HG03095 (cell line): Measurements from ENCODE around the gene CCNK.

ENCODE experiments used
- ATAC-seq: cut with Tn5 transposase; IDR thresholded peaks from one replicate; pipeline ENCODE4 v1.9.1; 2021; ENCODE audit warnings: moderate library complexity; ENCODE audit not compliant: unreplicated experiment

The CCNK gene

GRCh38 chr14:99480917-99481744 is at the start of gene CCNK:
TSS of gene CCNK (plus strand) at chr14:99481409. CDS start at chr14:99492678, 11,269 bp downstream.
- peak; percentile 89 for ATAC-seq

- no peak for ATAC-seq
These were observed 49.2 kb upstream of the CCNK start for GRCh38 chr14:99431986-99432385.

GRCh38 chr14:99432485-99432884 is 48.7 kb upstream of the CCNK start:
- ATAC-seq: no peak

GRCh38 chr14:99435327-99435726 is 45.9 kb upstream of the CCNK start:
- no peak for ATAC-seq

DNA sequence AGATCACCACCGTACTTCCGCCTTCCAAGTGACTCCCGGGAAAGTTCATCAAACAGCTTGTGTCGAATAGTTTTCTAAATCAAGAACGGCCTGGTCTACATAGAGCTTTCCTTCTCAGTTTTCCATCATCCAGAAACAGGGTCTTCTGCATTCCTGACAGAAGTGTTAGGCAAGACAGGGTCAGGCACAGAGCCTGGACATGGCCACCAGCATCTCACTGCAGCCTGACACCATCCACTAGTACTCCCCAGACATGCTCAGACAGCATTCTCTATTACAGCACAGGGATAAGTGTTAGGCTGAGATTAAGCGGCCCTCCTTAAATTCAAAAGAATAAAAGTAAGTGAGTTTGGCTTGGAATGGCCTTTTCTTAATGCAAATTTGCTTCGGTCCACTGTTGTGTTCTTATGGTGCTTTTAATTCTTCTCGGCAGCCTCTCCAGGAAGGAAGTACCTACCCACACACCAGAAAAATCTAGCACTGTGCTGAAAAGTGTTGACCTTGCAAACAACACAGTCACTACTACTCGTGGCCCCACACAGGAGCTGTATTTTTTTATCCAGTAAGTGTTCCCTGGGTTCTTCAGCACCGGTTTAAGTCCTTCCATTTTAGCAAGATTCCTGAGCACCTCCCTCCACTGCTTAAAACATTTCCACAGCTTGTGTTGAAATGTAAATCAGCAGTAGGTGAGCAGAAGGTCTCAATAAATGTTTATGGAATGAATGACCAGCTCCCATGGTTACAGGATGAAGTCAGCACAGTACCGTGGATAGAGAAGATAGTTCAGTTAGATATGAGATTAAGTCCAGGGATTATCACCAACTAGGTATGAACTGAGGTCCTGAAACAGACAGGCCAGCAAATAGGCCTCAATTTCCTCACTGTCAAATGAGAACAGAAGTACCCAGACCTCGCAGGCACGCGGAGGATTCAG is 44.7 kb upstream of the CCNK start:
- ATAC-seq: no peak

DNA sequence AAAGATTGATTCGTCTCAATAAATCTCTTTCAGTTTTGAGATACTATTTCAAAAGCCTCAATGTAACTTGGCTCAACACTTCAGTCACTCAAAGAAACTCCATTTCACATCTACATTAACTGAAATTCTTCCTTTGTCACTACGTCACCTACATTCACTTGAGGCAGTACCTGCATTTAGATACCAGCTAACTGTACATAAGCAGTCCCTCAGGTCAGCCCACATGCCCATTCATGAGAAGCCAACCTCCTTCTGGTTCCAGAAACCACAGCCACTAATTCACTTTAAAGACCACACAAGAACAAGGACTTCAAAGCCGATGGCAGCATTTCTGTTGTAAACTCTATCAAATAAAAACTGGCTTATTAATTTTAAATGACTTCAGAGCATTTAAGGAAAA is 43.5 kb upstream of the CCNK start:
- ATAC-seq: no peak

DNA sequence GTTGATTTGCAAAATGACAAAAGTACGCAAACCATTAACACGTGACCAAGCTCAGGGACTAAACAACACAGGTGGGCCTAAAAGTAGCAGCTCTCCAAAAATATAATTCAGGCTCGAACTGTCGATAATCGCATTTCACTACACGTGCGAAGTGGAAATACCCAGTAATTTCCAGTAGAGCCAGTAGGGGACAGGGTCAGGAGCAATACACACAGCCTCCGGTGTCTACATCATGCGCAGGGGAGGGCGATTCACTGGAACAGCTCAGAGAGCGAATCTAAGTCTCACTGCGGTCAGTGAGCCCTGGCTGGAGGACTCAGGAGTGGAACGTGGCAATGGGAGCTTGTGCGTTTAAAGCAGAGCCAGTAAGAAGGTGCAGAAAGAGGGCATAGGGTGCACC is 40.9 kb upstream of the CCNK start:
- no peak for ATAC-seq

DNA sequence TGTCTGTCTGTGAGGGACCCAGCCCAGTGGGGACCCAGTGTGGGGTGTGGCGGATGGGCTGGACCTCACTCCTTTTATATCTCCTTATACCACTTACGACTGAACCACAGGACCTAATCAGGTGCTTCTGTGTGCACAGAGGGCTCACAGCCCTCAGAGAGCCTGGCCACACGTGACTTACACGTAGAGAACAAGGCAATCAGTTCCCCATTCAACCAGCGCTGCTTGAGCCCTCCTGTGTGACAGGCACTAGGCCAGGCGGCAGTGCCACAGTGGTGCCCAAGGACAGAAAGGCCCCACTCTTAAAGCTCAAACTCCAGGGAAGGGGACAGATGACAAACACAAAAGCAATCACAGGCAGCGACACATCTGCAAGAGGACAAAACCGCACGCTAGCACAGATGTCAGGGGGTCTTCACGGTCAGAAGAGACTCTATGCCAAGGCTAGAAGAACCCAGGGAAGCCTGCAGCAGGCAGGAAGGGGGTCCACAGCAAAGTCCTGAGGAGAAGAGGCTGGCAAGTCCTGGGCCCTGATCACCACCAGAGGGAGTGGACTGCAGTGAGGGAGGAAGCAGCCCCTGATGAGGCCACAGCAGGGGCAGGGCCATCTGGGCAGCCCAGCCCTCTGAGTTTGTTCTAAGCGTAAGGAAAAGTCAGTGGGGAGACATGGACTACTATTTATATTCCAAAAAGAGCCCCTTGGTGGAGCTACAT is 39.9 kb upstream of the CCNK start:
- no peak for ATAC-seq

- no peak for ATAC-seq
These were observed 39.3 kb upstream of the CCNK start for GRCh38 chr14:99441918-99442317.

- ATAC-seq: no peak
These were observed 35.3 kb upstream of the CCNK start for GRCh38 chr14:99445931-99446330.

DNA sequence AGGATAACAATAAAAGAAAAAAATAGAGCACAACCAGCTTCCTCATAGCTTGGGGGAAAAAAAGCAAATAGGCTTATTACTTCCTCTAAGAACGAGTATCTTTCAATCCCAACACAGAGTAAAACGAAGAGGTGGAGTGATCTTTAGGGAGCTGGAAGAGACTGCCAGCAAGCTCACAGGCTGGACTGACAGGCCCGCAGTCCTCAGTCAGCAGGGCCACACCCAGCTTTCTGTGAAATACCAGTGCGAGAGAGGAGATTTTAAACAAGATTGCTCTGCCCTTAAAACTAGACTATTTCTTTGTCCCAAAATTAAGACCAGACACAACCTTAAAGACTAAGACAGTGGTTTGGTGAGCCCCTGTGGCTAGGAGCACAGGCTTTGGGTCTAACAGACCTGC is 33.5 kb upstream of the CCNK start:
- no peak for ATAC-seq

DNA sequence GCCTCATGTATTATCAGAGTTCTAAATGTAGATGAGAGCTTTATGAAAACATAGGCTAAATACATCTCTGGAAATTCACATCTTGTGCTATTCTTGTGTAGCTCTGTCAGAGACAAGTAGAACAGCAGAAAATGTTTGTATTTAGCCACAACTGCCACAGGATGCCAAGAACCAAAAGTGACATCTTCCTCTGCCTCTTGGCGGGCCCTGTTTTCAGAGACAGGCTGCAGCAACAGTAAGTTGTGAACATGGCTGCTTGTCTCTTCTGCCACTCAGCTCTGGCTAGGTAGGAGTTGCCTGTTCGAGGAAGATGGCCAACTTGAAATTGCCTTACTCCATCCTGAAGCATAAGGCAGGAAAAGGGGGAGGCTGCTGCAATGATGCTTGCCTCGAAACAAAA is 30.9 kb upstream of the CCNK start:
- ATAC-seq: no peak

DNA sequence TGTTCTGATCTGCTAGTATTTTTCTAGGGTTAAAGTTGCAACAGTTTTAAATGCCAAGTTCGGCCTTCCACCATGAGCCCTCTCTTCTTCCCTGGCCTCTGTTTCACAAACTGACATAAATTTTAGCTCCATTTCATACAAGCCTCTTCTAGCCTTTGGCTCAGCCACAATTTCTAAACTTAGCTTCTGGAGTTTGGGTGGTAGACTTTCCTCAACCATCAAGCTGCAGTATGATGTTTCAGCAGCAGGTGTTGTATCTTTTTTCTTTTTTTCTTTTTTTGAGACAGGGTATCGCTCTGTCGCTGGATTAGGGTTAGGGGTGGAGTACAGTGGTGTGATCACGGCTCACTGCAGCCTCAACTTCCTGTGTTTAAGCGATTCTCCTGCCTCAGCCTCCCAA is 30.0 kb upstream of the CCNK start:
- no peak for ATAC-seq

- ATAC-seq: no peak
These were observed 28.2 kb upstream of the CCNK start for GRCh38 chr14:99452968-99453367.

- no peak for ATAC-seq
These were observed 27.0 kb upstream of the CCNK start for GRCh38 chr14:99454246-99454645.

- ATAC-seq: no peak
These were observed 21.6 kb upstream of the CCNK start for GRCh38 chr14:99459481-99460100.

GRCh38 chr14:99460793-99461192 is 20.4 kb upstream of the CCNK start:
- no peak for ATAC-seq

- no peak for ATAC-seq
These were observed 19.7 kb upstream of the CCNK start for GRCh38 chr14:99461411-99462085.

GRCh38 chr14:99462210-99462609 is 19.0 kb upstream of the CCNK start:
- ATAC-seq: no peak

GRCh38 chr14:99463974-99464373 is 17.2 kb upstream of the CCNK start:
- ATAC-seq: no peak
